GM21786 (cell line): ENCODE results near the gene ZNF211.

Source experiments
- ATAC-seq: cut with Tn5 transposase; IDR thresholded peaks from one replicate; pipeline ENCODE4 v1.9.1; 2021; ENCODE audit not compliant: unreplicated experiment

The ZNF211 gene

GRCh38 chr19:57655443-57655842 is 22.5 kb downstream of the ZNF211 start:
- no peak for ATAC-seq

DNA sequence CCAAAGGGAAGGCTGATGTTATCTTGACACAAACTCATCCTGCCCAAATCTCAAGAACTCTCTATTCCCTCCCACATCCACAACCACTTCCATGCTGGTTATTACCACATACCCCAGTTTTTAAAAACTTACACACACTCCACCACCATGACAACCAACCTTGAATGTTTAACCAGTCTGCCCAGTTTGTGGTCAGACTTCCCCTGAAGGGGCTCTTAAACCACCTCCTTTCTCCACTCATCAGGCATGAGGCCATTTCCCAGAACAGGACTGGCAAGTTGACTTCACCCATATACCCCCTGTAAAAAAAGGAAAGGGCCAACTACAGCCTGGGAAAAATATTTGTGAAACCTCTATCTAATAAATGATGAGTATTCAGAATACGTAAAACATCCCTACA is 23.4 kb downstream of the ZNF211 start:
- no peak for ATAC-seq

- ATAC-seq = no peak
These were observed 31.5 kb downstream of the ZNF211 start for GRCh38 chr19:57664269-57665127.

GRCh38 chr19:57665261-57665806 is 32.4 kb downstream of the ZNF211 start:
- ATAC-seq = no peak

DNA sequence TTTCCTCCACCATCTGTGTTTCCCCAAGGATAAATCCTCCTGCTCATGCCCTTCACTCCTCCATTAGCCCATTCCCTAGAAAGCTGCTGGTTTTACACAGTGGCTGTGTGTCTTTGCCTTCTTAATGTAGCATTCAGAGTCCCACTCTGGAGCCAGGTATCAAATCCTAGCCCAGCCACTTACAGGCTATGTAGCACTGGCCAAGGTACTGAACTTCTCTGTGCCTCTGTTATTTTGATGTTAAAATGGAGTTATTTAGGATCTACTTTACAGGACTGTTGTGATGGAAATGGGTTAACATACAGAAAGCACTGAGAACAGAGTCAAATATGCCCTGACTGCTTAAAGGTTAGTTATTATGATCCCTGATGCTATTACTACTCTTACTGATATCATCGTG is 34.3 kb downstream of the ZNF211 start:
- ATAC-seq = no peak

GRCh38 chr19:57668635-57669034 is 35.7 kb downstream of the ZNF211 start, which contains the start of gene ZSCAN4:
ZSCAN4 (plus strand) TSS chr19:57668935; CDS start chr19:57676146, 7,211 bp downstream.
- ATAC-seq = no peak

DNA sequence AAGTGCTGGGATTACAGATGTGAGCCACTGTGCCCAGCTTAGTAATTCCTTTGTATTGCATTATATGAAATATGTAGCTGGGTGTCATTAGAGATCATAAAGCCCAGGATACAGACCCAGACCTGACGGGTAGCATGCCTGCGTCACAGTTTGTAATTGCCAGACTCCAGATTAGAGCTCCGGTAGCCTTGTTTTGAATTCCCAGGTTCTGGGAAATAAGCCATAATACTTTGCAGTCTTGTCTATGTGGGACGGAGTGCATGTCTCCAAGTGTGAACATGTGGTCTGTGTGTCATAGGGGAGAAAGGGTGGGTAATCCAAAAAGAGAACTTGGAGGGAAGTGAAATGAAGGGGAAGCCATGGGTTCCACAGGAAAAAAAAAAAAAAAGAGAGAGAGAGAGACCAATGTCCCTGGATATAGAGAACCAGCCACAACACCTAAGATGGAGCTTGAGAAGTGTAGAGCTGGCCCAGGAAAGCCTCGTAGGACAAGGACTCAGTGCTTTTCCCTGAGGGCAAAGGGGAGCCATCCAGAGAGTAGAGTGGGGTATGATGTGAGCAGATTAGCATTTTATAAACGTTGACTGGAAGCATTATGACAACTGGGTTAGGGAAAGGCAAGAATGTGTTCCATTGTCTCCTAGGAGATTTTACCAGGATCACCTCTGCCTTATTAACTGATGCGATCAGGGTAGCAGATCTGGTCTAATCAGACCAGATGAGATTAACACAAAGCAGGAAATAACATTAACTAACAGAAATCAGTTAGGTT is 38.3 kb downstream of the ZNF211 start:
- no peak for ATAC-seq

GRCh38 chr19:57672466-57672865 is 39.5 kb downstream of the ZNF211 start:
- no peak for ATAC-seq

GRCh38 chr19:57675881-57676280 is 42.9 kb downstream of the ZNF211 start:
- no peak for ATAC-seq

DNA sequence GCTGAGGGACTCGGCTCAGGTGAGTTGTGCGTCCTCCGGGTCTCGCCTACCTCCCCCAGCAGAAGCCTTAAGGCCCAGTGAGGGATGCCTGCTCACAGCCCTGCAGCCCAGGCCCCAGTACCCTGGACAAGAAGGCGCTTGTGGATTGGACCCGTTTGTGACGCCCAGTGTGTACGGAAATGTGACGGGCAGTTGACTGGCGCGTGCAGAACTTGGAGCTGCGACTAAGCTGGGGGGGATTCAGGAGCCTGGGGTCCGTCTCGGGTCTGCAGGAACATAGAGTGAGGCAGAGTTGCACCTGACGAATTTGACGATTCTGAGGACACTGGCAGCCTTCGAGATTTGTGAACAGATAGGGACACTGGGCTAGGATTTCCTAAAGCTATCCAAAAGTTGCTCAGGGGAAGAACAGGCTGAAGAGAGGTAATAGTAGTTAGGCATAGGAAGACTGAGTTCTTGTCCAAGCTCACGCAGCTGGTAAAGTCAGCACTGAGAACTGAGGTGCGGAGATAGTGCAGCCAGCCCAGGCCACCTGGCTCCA is 49.3 kb downstream of the ZNF211 start:
- no peak for ATAC-seq

DNA sequence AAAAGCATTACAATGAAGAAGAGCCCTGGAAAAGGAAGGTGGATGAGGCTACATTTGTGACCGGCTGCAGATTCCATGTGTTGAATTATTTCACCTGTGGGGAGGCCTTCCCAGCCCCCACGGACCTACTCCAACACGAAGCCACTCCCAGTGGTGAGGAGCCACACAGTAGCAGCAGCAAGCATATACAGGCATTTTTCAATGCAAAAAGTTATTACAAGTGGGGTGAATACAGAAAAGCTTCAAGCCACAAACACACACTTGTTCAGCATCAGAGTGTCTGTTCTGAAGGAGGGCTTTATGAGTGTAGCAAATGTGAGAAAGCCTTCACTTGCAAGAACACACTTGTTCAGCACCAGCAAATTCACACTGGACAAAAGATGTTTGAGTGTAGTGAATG is 53.8 kb downstream of the ZNF211 start:
- ATAC-seq = no peak

GRCh38 chr19:57687363-57688010 is 54.5 kb downstream of the ZNF211 start:
- ATAC-seq = no peak

DNA sequence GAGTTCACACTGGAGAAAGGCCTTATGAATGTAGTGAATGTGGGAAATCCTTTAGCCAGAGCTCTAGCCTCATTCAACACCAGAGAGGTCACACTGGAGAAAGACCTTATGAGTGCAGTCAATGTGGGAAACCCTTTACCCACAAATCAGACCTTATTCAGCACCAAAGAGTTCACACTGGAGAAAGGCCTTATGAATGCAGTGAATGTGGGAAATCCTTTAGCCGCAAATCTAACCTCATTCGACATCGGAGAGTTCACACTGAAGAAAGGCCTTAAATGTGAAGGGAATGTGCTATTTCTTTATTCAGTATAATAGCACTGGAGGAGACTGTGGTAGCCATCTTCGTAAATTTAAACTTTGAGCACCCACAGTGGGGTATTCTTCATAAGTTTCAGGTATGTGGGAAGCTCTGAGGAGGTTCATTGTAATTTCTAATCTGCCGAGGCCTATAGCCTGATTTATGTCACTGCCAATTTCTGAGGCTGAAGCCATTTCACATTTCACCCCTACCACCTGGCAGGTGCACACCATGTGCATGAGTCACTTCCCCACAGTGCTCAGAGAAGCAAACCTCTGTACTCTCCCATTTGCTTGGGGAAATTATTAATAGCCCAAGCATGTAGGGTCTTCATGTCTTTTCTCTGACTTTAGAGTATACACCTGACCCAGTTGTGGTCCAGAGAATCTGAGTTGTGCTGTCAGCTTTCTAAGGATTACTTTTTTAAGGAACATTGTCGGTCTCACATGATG is 55.2 kb downstream of the ZNF211 start:
- ATAC-seq = no peak

DNA sequence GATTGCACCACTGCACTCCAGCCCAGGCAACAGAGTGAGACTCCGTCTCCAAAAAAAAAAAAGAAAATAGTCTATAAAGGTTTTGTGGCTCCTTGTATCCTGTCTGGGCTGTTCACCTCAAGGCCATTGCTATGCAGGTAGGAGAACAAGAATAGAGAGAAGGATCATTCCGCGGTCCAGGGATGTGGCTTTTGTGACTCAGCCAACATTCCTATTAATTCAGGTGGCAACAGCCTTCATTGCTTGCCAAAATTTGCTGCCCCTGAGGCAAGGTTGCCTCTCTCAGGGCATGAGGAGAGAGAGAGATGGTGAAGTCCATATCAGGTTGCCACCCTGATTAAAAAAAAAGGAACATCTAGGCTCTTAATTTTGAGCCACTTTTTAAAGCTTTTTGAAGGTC is 56.8 kb downstream of the ZNF211 start:
- no peak for ATAC-seq
